Liver (tissue), 9 donors: ENCODE data around the gene TXLNG. TPM values are rescaled to one million over a fixed set of nuclear protein-coding genes. Genes with fewer than 3 reads are reported as not detected.

Experiments
- DNase-seq: peaks from one replicate; pipeline ENCODE4 v3.0.0-alpha.2; 2017; ENCODE audit warnings: low spot score
- H3K27ac ChIP-seq, 2 donors: one replicate each; pipeline ENCODE4 v1.7.0; 2013; ENCODE audit warnings: inconsistent platforms in 2 of 2, low read length in 2 of 2, control low read depth in 1 of 2, low read depth in 1 of 2, mild to moderate bottlenecking in 1 of 2
- H3K27me3 ChIP-seq, 4 donors: one replicate each; pipeline versions ENCODE4 v1.6.1 to v1.7.0; 2013; ENCODE audit warnings: low read length in 3 of 4, inconsistent platforms in 1 of 4, mild to moderate bottlenecking in 1 of 4, moderate library complexity in 1 of 4; ENCODE audit not compliant: control insufficient read depth in 4 of 4, insufficient read depth in 4 of 4
- H3K36me3 ChIP-seq, 4 donors: one replicate each; pipeline versions ENCODE4 v1.6.1 to v1.7.0; 2013; ENCODE audit warnings: low read length in 3 of 4, mild to moderate bottlenecking in 3 of 4, low read depth in 1 of 4, moderate library complexity in 1 of 4; ENCODE audit not compliant: control insufficient read depth in 4 of 4, insufficient read depth in 3 of 4
- H3K4me1 ChIP-seq, 4 donors: one replicate each; pipeline versions ENCODE4 v1.6.1 to v1.7.0; 2013; ENCODE audit warnings: low read length in 3 of 4, mild to moderate bottlenecking in 3 of 4, moderate library complexity in 1 of 4; ENCODE audit not compliant: control insufficient read depth in 4 of 4, insufficient read depth in 4 of 4
- H3K4me3 ChIP-seq, 3 donors: one replicate each; pipeline versions ENCODE4 v1.6.1 to v1.7.0; 2013; ENCODE audit warnings: low read length in 3 of 3, control low read depth in 1 of 3, low read depth in 1 of 3, mild to moderate bottlenecking in 1 of 3
- H3K9ac ChIP-seq, 2 donors: one replicate each; pipeline ENCODE4 v1.7.0; 2013; ENCODE audit warnings: low read length in 2 of 2, mild to moderate bottlenecking in 2 of 2, moderate library complexity in 2 of 2, control low read depth in 1 of 2, low read depth in 1 of 2
- H3K9me3 ChIP-seq, 4 donors: one replicate each; pipeline versions ENCODE4 v1.6.1 to v1.7.0; 2013; ENCODE audit warnings: low read length in 3 of 4; ENCODE audit not compliant: control insufficient read depth in 4 of 4
- ATF3 ChIP-seq: IDR thresholded peaks from 2 replicates; pipeline ENCODE4 v1.6.1; 2016; ENCODE audit warnings: antibody characterized with exemption
- EGR1 ChIP-seq, 2 donors: IDR thresholded peaks; 2 replicates each; pipeline ENCODE4 v1.6.1; 2016 to 2018; ENCODE audit warnings: antibody characterized with exemption in 2 of 2, low read depth in 2 of 2
- FOXA1 ChIP-seq: IDR thresholded peaks from 2 replicates; pipeline ENCODE4 v1.6.1; 2016; ENCODE audit warnings: antibody characterized with exemption
- FOXA2 ChIP-seq: IDR thresholded peaks from 2 replicates; pipeline ENCODE4 v1.6.1; 2016; ENCODE audit warnings: antibody characterized with exemption
- GABPA ChIP-seq, 2 donors: IDR thresholded peaks in 1 of 2; conservative IDR thresholded peaks in 1 of 2; 2 replicates each; pipeline ENCODE4 v1.6.1; 2016; ENCODE audit warnings: antibody characterized with exemption in 2 of 2, mild to moderate bottlenecking in 1 of 2, moderate library complexity in 1 of 2
- HNF4A ChIP-seq, 2 donors: conservative IDR thresholded peaks; 2 replicates each; pipeline ENCODE4 v1.6.1; 2016; ENCODE audit warnings: antibody characterized with exemption in 2 of 2, mild to moderate bottlenecking in 2 of 2
- HNF4G ChIP-seq: IDR thresholded peaks from 2 replicates; pipeline ENCODE4 v1.6.1; 2016; ENCODE audit warnings: antibody characterized with exemption
- JUND ChIP-seq, 2 donors: IDR thresholded peaks; 2 replicates each; pipeline ENCODE4 v1.6.1; 2016; ENCODE audit warnings: antibody characterized with exemption in 2 of 2
- MAX ChIP-seq: IDR thresholded peaks from 2 replicates; pipeline ENCODE4 v1.6.1; 2016; ENCODE audit warnings: antibody characterized with exemption
- NR2F2 ChIP-seq: IDR thresholded peaks from 2 replicates; pipeline ENCODE4 v1.6.1; 2016; ENCODE audit warnings: antibody characterized with exemption
- RAD21 ChIP-seq, 2 donors: IDR thresholded peaks; 2 replicates each; pipeline ENCODE4 v1.6.1; 2016; ENCODE audit warnings: antibody characterized with exemption in 2 of 2, mild to moderate bottlenecking in 2 of 2
- REST ChIP-seq: IDR thresholded peaks from 2 replicates; pipeline ENCODE4 v1.6.1; 2016; ENCODE audit warnings: antibody characterized with exemption, mild to moderate bottlenecking
- RXRA ChIP-seq, 2 donors: IDR thresholded peaks; 2 replicates each; pipeline ENCODE4 v1.6.1; 2017 to 2018; ENCODE audit warnings: antibody characterized with exemption in 2 of 2, mild to moderate bottlenecking in 1 of 2
- SP1 ChIP-seq: IDR thresholded peaks from 2 replicates; pipeline ENCODE4 v1.6.1; 2018; ENCODE audit warnings: antibody characterized with exemption, mild to moderate bottlenecking
- TAF1 ChIP-seq: conservative IDR thresholded peaks from 2 replicates; pipeline ENCODE4 v1.6.1; 2016; ENCODE audit warnings: antibody characterized with exemption, mild to moderate bottlenecking
- YY1 ChIP-seq: IDR thresholded peaks from 2 replicates; pipeline ENCODE4 v1.6.1; 2016; ENCODE audit warnings: antibody characterized with exemption, mild to moderate bottlenecking
- WGBS: extraction: QIAGEN DNeasy Blood & Tissue Kit; methylation state at CpG from one replicate; pipeline ENCODE4 v1.1.7; 2013; 5-methylcytosine and 5-hydroxymethylcytosine counted together
- polyA plus RNA-seq, 2 donors: library from polyadenylated mRNA; stranded (reverse) in 1 of 2; unstranded in 1 of 2; fragments of 200-250 nt in 1 of 2; fragments of >200 nt in 1 of 2; fragmentation: Nextera tagmentation in 1 of 2; extraction: Ambion mirVana in 1 of 2; gene quantifications; one replicate each; pipeline versions ENCODE4 v1.2.1 to v1.2.3, GENCODE V29; 2013 to 2015
- total RNA-seq, 2 donors: library from RNA; depleted of rRNA; stranded (reverse); fragments of >200 nt; gene quantifications; one replicate each; pipeline ENCODE4 v1.2.3, GENCODE V29; 2014
- TF ChIP-seq, protein P1 (sequence below): fragments of 150-350 bp; IDR thresholded peaks from 2 replicates; pipeline ENCODE4 v1.5.1; 2017; ENCODE audit warnings: improper control_type of control experiment, low read depth, low read length; ENCODE audit not compliant: missing input control
- TF ChIP-seq, protein P2 (sequence below): IDR thresholded peaks from 2 replicates; pipeline ENCODE4 v1.6.1; 2016; ENCODE audit warnings: antibody characterized with exemption
- donor health status: healthy.
- donor health status: healthy.
- donor health status: healthy.
- donor health status: healthy.
- donor health status: healthy.

TXLNG gene
- total and polyA plus RNA-seq, 4 donors, result 3.7 to 7.4 (median 5.1) TPM

DNA sequence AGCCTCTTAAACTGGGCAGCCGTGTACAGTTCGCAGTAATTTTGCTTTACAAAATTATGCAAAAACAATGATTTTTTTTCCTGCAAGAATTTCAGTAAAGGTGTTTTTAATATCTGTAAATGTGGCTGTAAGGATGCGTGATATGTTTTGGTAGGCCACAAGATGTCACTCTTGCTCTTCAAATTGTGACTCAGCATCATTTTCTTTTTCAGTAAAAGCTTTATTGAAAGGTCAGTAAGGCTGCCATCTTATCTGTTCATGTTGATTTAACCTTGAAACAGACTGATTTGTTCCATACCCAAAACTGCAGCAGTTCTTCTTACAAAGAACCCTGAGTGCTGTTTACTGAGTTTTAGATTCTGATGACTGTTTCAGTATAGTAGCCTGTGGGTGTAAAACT is 39.9 kb downstream of the TXLNG start:
- TF ChIP-seq MAX (no peak), ATF3 (no peak), REST (no peak), YY1 (peak; percentile 87), NR2F2 (peak; percentile 72), EGR1 (IDR thresholded peaks at IDR 0.05; ENCODE audit: low read depth in 2 of 2) (no peak), JUND (IDR thresholded peaks at IDR 0.05) (peak in 1 of 2 donors; percentile 29), RAD21 (IDR thresholded peaks at IDR 0.05) (peak; percentile 82 to 87), TAF1 (no peak), RXRA (IDR thresholded peaks at IDR 0.05) (peak; percentile 61 to 64), HNF4A (conservative IDR thresholded peaks at IDR 0.05) (peak; percentile 35 to 50), FOXA1 (peak; percentile 62), SP1 (peak; percentile 36), FOXA2 (peak; percentile 80), HNF4G (no peak), GABPA (IDR thresholded peaks at IDR 0.05 in 1 of 2, conservative IDR thresholded peaks at IDR 0.05 in 1 of 2) (no peak)
- TF ChIP-seq, protein P1, sequence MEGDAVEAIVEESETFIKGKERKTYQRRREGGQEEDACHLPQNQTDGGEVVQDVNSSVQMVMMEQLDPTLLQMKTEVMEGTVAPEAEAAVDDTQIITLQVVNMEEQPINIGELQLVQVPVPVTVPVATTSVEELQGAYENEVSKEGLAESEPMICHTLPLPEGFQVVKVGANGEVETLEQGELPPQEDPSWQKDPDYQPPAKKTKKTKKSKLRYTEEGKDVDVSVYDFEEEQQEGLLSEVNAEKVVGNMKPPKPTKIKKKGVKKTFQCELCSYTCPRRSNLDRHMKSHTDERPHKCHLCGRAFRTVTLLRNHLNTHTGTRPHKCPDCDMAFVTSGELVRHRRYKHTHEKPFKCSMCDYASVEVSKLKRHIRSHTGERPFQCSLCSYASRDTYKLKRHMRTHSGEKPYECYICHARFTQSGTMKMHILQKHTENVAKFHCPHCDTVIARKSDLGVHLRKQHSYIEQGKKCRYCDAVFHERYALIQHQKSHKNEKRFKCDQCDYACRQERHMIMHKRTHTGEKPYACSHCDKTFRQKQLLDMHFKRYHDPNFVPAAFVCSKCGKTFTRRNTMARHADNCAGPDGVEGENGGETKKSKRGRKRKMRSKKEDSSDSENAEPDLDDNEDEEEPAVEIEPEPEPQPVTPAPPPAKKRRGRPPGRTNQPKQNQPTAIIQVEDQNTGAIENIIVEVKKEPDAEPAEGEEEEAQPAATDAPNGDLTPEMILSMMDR, result peak; percentile 67
- TF ChIP-seq, protein P2, sequence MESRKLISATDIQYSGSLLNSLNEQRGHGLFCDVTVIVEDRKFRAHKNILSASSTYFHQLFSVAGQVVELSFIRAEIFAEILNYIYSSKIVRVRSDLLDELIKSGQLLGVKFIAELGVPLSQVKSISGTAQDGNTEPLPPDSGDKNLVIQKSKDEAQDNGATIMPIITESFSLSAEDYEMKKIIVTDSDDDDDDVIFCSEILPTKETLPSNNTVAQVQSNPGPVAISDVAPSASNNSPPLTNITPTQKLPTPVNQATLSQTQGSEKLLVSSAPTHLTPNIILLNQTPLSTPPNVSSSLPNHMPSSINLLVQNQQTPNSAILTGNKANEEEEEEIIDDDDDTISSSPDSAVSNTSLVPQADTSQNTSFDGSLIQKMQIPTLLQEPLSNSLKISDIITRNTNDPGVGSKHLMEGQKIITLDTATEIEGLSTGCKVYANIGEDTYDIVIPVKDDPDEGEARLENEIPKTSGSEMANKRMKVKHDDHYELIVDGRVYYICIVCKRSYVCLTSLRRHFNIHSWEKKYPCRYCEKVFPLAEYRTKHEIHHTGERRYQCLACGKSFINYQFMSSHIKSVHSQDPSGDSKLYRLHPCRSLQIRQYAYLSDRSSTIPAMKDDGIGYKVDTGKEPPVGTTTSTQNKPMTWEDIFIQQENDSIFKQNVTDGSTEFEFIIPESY, result no peak
- Histone ChIP-seq H3K27ac (peak overlapping the region in 1 of 2 donors; percentile 16), H3K27me3 (no peaks in the 10 kb centered on the region), H3K4me1 (peaks cover 0 to 12% (median 1%) of the 10 kb centered on the region in 4 donors), H3K36me3 (peaks cover 0 to 21% (median 7%) of the 10 kb centered on the region in 4 donors), H3K9me3 (no peaks in the 10 kb centered on the region), H3K4me3 (no peak overlapping the region), H3K9ac (no peak overlapping the region)
- DNase-seq, result no peak
- WGBS, result 39% methylated on average over 3 of the region's 3 CpGs
